CD4-positive, alpha-beta T cell treated with Interleukin-15 for 1 hour (primary cell): ENCODE data around the gene NPC2.
A peak's percentile ranks its signal among the peaks of the same experiment; 100 is the strongest.
"Not testable (repeated sequence)": the region's sequence is repeated elsewhere in the genome, so short reads cannot be mapped to it uniquely, and the experiment has no call there.

ENCODE experiments used
- DNase-seq: peaks from one replicate; pipeline ENCODE4 v3.0.0-alpha.2; 2020

The NPC2 gene

DNA sequence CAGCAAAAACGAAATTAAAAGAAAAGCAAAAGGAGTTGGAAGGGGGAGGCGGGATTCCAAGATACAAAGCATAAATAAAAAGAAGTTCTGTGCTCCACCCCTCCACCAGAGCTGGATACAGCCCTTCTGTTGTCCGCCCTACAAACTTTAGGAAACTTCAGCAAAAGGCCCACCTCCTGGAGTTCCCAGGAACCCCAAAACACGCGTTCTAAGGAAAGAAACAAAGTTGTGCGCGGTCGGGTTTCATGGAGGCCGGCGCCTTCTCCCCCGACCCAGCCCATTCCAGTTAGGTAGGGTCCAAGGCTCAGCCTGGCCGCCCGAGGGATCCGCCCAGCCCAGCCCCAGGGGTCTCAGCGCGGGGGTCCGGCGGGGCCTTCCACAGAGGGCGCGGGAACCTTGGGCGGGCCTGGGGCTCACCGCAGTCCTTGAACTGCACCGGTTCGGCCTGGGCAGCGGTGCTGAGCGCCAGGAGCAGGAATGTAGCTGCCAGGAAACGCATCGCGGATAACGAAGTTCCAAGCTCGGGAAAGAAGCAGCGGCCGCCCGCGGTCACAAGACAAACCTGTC, at the start of gene NPC2:
Gene NPC2, minus strand, starts transcription at position 530 of the 567 bp plus-strand sequence. Its CDS starts 31 bp downstream, at position 499.
- no peak for DNase-seq

DNA sequence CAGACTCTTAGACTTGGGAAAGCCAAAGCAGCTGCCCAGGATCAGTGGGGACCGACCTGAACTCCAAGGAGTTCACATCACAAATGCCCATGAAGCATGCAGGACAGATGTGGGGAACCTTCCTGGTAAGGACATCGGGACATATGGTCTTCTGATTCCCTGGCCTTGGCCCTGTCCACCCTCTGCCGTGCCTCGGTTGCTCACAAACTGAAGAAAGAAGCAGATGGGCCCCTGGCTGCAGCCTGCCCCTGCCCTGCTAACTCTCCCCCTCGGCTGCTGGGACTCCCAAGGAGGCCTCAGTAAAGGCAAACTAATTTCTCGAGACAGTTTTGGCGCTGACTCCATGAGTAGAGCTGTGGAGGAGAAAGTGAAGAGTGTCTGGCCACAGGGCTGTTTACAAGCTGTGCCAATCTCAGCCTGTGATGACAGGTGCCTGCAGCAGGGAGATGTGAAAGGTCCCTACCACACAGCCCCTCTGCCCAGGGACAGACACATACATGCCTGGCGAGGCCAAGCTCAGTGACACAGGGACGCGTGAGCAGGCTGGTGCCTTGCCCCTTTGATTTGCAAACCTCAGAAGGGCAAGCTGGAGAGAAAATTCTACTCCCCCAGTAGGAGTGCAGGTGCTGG, 49.1 kb upstream of the NPC2 start:
- DNase-seq = peak; percentile 5

DNA sequence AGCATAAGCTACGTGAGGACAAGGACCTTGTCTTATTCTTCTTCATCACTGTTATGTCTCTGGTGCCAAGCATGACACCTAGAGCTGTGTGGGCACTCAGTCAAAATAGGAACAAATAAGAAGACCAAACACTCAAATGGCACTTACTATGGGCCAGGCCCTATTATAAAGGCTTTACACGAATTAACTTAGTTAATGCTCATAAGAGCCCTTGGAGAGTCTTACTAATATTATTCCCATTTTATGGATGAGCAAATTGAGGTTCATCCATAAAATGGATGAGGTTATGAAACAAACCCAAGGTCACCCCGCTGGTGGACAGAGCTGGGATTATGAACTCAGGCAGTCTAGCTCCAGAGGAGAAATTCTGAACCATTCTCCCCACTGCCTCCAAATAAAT, 48.1 kb upstream of the NPC2 start:
- no peak for DNase-seq

DNA sequence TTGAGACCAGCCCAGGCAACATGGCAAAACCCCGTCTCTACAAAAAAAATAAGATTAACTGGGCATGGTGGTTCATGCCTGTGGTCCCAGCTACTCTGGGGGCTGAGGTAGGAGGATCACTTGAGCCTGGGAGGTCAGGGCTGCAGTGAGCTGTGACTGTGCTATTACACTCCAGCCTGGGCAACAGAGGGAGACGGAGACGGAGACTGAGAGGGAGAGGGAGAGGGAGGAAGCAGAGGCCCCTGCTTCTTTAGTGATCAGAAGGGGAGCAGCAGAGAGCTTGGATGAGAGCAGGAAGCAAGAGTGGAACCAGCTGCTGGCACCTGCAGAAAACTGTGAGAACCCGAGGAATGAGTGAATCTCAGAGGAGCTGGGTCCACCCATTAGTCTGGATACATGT, 46.4 kb upstream of the NPC2 start:
- peak; percentile 0 for DNase-seq

DNA sequence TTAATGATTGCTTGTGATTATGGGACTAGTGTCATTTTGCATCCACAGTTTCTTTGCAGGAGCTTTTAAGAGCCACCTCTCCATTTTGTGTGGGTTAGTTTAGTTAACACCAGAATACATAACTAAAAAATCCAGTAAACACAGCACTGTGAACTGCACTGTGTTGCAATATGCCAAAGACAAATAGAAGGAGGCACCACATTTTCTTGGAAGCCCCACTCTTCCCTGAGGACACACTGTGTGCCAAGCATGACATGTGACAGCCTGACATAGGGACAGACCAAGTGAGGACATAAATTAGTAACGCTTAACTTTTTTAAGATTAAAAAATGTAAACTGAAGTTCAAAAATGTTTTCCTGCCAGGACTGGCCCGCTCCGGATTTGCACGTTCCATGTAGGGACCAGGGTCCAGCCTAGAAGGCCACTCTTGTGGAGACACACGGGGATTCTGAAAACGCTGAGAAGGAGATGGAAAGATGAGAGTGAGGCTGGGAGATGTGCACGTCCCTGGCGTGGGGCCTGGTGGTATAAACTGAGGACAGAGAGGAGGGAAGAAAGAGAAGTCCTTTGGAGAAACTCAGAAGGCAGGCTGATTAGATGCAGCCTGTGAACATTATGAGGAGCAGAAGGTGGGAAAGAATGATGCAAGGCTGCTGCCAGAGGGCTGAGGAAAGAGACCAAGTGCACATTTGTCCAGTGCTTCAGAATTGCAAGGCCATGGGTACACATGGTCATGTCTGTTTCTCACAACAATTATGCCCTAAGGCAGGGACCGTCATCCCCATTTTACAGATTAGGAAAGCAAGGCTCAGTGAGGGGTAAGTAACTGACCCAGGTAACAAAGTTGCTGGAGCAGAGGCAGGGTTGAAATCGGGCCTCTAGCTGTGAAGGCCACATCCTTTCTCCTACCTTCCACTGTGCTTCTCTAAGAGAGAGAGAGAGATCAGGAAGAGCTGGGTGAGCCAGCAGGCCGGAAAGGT, 45.6 kb upstream of the NPC2 start:
- no peak for DNase-seq

DNA sequence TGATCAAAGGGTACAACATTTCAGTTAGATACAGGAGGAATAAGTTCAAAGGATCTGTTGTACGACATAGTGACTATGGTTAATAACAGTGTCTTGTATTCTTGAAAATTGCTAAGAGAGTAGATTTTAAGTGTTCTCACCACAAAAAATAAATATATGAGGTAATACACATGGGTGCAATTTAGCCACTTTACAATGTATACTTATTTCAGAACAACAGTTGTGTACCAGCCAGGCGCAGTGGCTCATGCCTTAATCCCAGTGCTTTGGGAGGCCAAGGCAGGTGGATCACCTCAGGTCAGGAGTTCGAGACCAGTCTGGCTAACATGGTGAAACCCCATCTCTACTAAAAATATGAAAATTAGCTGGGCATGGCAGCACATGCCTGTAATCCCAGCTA, 43.2 kb upstream of the NPC2 start:
- DNase-seq = not testable (repeated sequence)

DNA sequence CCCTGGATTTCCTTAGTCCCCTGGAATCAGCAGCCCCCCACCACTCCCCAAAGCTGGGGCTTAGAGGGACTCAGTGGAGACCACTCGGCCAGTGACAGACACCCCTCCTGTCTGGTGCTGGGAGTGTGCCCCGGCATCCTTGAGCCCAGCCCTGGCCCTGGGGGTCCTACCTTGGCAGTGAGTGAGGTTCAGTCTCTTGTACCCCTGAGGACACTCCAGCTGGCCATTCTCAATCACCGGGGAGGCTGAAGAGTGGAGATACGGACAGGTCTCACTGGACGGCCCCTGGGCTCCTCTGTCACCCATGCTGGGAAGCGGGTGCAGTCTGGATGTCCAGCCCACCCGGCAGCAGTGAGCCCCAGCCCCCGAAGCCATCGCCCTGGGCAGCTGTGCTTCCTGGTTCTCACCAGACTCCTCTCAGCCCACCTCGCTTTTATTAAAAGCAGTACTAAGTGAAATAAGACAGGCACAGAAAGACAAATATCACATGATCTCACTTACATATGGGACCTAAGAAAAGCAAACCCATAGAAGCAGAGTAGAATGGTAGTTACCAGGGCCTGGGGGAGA, 42.7 kb upstream of the NPC2 start:
- DNase-seq = no peak

DNA sequence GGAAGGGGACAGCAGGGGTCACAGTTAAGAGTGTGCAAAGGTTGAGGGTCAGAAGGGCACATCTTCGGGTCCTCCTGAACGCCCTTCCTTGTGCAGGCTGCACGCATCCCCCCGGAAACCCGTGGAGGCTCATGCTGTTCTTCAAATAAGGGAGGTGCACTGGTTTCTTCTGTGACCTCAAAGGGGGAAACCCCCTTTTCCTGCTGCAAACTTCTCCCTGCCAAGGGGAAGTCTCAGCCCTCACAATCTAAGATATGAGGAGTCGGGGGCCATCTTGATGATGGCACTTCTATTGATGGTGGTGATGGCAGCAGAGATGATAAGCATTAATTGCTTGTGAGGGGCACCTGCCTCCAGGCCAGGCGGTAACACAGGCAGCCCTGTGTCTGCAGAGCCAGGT, 40.5 kb upstream of the NPC2 start:
- DNase-seq = no peak

DNA sequence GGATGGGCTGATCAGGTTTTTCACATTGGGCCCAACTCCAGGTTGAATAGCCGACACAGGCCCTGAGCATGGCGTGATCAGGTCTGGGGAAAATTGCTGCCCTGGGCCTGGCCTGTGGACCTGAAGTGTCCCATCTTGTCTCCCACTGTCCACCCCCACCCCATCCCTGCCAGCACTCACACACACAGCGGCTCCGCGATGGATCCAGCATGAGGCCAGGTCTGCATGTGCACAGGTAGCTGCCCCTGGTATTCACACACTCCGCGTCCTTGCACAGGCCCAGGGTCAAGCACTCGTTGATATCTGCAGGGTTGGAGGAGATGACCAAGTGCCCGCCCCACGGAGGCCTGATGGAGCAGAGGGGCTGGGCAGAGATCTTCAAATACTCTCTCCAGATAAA, 39.1 kb upstream of the NPC2 start:
- no peak for DNase-seq

DNA sequence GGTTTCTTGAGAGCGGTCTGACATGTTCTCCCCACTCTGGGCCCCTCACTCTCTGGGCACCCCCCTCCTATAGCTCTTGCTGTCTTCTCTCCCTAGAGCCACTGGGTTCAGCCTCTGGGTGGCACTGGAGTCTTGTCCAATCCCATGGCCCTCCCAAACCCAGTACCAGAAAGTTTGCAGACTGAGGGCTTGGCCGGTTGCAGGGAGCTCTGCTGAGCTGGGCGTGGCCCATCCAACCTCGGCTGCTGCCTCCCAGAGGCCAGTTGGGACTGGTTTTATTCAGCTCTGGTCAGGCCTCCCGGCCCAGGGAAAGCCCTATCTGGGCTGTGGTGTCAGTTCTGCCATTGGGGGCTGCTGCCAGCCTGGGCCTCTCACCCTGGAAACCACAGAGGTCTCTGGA, 38.4 kb upstream of the NPC2 start:
- no peak for DNase-seq

DNA sequence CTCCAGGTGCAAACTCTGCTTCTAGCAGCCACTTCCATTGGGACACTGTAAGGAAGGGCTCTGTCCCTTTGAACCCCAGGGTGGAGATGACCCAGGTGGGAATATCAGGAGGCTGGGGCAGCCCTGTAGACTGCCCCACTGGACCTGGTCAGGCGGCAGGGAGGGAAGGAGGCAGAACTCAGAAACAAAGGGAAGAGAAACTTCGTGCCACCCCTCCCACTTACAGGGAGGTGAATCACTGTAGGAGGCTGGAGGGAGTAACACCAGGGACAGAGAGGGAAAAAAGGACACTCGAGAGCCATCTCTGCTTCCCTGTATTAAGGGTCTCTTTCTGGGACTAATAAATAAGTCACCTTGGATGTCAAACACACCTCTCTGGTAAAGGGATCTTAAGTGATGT, 37.9 kb upstream of the NPC2 start:
- DNase-seq = no peak

DNA sequence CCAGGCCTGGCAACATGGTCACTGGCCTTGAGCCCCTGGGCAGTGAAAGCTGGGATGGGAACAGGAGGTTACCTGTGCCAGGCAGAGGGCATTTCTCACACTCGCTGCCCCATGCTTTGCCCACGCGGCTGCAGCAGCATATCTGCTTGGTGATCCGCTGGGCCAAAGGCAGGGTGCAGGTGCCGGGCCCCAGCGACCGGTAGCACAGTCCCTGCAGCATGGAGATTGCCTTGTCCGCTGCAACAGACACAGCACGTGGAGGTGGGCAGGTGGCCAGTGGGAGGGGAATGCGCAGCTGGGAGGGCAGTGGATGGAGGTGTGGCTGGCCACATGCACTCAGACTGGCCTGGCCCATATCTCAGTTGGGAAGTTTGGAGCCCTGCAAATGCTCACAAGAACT, 35.8 kb upstream of the NPC2 start:
- no peak for DNase-seq

DNA sequence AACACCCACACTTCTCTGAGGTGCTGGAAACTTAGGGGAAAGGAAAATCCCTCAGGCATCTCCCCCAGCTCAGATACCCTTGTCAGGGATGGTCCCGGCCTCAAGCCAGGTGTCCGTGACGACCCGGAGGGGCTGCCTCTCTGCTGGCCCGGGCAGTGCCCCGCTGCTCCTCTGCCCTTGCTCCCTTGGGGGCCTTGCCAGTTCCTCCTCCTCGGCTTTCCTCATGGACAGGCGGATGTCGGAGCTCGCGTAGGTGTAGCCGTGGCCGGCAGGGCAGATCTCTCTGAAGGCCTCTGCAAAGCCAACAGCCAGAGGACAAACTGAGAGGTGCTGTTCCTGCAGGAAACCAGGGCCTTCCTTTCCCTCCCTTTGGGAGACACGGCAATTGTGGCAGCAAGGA, 35.3 kb upstream of the NPC2 start:
- no peak for DNase-seq

DNA sequence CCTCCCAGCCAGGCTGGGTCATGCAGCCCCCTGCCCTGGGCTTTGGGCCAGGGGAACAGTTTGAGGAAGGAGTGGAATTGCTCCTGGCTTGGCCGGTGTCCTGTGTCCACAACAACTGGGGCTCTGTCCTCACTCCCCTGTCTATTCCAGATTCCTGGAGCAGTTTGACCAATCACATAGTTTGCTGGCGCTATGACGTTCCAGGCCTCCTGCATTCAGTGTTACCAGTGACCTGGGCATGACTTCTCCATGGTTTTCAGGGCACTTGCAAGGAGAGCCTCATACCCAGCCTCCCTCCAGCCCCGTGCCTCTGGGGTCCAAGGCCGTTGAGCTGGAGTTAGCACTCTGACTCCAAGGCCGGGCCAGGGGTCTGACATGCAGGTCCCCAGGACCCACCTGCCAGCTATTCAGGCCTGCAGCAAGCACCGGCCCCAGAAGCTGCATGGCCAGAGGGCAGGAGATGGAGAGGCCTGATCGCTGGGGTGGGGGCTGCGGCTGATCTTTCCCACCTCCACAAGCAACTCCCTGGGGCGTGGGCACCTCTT, 34.7 kb upstream of the NPC2 start:
- DNase-seq = no peak

DNA sequence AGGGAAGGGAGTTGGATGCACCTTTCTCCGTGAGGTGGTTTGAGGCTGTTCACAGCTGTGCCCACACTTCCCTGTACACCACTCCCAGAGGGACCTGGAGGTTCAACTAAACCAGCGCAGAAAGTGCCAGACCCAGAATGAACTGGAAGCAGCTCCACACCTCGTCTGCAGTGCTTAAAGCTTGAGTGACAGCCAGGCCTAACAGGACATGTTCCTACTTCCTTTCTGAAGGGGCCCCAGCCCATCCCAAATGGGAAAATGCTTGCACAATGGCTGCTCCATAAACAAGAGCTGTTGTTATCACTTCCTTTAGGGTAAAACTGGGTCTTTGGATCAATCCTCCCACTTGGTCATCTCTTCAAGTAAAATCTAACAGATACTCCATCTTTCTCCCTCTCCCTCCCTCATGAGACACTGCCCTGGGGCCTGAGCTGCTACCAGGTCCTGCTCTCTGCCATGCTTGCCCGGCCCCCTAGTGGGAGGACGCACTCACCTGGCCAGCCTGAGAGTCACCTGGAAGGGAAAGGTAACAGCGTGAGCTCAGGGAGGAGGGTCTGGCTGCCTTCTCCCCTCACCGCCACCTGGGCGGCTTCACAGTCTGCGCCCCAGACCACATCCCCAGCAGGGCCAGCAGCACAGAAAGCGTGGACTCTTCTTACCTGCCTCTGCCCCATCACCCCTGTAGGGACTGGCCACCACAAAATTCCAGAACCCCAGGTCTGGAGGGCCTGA, 33.9 kb upstream of the NPC2 start:
- no peak for DNase-seq

DNA sequence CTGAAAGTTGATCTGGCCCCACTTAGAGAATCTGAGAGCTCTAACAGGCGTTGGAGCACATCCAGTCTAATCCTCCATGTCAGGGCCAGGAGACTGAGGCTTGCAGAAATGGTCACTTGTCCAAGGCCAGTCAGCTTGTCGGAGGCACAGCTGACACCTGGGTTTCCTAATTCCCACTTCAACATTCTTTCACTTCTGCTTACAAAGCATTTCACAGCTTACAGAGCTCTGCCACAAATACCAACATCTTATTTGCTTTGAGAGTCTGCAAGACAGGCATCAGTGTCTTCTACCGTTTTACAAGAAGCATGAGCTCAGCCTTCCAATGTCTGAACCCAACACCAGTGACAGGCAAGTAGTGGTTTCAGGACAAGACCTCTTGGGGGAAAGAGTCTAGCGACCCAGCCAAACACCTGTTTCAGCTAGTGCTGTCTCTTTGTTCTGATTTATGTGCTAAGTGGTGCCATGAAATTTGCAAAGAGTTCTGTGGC, 32.3 kb upstream of the NPC2 start:
- DNase-seq = no peak

DNA sequence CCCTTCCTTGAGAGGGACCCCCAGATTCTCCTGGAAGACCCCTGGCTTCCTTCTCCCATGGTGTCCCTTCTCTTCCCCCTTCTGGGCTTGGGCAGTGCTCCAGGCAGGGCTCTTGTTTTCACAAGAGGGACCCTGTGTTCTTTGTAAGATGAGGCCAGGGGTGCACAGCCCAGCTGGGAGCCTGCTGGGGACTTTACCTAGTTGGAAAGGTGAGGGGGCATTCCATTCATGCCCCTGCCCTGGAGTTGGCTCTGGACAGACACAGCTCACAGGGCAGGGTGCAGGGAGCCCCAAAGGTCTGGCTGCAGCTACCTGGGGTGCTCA, 31.7 kb upstream of the NPC2 start:
- no peak for DNase-seq

DNA sequence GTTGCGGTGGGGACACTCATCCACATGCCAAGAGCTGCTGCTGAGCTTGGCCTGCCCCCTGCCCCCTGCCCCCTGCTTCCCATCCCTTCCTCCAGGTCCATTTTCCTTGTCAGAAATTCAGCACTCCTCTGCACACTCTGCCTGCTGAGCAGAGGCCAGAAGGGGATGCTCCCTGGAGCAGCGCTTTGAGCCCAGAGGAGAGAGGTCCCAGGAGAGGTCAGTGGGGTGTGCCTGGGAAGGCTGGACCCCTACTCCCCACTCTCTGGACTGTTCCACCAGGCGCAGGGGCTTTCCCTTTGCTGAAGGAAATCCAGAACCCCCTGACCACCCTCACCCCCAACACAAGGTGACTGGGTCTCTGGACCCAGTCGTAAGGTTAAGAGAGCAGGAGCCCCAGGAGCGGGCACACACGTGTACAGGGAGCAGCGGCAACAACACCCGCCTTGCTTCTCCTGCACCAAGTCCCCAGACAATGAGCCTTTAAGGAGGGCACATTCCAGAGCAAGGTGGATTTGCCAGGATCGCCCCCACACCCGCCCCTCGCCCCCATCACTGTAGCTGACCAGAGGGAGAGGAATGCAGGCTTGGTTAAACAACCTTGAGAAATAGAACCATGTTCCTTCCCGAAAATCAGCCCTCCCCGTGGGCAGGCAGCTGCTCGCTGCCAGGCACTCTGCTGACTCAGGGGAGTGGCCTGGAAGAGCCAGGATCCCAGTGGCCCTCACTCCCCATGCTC, 31.1 kb upstream of the NPC2 start:
- DNase-seq = no peak

DNA sequence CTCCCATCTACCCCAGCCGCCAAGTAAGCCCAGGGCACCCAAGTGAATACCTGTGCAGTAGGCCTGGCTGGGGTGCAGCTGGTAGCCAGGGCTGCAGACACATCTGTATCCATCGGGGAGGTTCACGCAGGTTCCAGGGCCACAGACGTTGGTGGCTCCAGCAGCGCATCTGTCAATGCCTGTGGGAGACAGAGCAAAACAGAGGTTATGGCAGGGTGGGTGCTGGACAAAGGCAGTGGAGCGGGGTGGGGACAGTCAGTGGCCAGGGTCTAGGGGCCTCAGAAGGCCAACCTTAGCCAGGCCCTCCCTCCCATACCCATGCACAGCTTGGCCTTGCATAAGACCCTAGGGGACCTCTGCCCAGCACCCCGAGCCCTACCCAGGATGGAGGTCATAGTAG, 29.6 kb upstream of the NPC2 start:
- no peak for DNase-seq

DNA sequence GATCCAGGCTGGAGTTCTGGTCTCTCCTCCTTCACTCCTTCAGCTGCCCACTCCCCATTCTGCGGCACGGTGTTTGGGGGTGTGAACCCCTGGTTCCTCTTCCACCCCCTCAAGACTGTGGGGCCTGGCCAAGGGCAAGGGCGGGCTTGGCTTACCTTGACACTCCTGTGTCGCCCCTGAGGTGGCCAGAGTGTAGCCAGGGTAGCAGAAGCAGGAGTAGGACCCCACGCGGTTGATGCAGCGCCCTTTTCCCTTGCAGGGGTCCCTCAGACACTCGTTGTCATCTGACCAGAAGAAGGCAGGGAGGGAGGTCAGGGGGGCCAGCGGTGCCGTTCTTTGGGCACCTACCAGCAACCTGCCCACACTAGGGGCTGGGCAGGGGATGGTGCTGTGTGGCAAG, 28.7 kb upstream of the NPC2 start:
- DNase-seq = no peak

DNA sequence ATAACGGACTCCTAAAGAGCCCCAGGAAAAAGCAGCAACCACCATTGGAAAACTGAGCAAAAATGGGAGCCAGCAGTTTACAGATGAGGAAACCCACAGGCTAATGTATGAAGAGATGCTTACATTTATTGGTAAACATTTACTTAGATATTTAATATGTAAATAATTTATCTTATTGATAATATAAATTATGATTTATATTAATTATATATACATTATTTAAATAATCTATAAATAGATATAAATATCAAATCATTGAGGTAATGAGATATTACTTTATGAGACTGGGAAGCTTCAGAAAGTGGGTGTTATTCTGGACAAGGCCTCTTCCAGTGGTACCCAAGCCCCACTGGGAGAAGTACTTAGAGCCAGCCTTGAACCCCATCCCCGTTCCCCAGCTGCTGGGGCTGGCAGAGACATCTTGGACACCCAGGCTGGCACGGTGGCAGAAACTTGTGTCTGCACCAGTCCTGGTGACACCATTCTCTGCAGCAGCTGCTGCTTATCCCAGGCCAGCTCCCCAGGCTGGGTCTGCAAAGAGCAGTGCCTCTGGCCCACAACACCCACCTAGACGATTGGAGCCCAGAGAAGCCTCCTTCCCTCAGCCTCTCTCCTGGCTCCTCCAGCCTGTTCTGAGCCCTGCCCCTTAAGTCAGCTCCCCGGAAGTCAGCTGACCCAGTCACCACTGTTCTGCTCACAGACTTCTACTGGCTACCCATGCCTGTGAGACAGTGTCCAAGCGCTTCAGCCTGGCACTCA, 26.4 kb upstream of the NPC2 start:
- no peak for DNase-seq
